GM18870 (cell line): ENCODE data around the gene TMEM120B.

Experiments
- ATAC-seq: cut with Tn5 transposase; IDR thresholded peaks from one replicate; pipeline ENCODE4 v1.9.1; 2021; ENCODE audit warnings: moderate library complexity; ENCODE audit not compliant: unreplicated experiment

Gene TMEM120B

DNA sequence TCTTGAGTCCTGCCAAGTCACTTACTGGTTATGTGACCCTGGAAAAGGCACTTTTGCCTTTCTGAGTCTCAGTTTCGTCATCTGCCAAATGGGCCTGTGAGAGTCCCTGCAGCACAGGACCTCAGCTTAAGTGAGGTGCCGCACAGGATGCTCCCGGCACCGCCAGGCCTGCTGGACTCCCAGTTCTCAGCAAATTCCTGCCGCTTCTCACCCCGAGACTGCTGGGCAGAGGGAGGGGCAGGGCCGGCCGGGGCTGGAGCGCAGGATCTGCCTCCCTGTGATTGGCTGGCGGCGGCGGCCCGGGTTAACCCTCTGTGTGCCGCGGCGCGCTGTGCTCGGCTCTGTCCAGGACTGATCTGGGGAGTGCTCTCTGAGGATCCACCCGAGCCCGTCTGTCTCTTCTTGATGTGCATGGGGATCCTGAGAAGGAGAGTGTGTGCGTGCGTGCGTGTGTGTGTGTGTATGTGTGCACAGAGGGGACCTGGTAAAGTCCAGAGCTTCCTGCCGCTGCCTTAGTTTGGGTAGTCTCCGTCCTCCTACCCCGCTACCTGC lies 99.8 kb downstream of the TMEM120B start:
- no peak for ATAC-seq

DNA sequence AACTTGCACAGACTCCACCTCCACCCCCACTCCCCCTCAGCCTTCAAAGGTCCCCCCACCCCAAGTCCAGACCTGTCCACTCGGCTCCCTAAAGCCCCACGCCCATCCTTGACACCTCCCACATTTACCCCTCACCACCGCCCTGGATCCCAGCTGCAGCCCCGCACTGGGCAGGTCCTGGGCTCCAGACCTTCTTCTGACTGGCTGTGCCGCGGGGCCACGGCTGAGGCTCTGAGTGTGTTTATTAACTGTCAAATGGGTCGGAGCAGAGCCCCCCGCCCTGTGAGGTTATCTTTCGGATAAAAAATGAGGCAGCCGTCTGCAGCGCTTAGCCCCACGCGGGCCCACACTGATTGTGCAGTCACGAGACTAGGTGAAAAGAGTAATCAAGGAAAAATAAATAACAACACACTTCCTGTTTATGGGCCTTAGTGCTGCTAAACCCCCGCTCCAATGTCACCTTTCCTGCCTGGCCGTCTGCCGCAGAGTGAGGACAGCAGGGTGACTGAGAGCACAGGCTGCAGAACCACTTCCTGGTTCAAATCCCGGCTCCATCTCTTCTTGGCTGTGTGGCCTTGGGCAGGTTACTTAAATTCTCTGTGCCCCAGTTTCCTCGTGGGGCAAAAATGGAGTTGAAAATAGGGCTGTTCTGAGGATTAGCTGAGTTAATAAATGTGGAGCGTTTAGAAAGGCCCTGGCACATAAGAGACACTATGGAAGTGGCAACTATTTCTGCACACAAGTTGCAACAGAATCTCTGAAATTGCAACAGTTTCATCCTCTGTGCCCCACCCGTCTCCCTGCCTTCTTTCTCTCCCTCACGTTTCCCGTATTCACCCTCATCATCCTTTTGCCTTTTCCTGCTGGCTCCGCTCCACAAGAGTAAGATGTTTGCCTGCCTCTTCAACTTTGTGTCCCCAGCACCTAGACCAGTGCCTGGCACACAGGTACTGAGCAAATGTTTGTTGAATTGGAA lies 100.7 kb downstream of the TMEM120B start:
- no peak for ATAC-seq

DNA sequence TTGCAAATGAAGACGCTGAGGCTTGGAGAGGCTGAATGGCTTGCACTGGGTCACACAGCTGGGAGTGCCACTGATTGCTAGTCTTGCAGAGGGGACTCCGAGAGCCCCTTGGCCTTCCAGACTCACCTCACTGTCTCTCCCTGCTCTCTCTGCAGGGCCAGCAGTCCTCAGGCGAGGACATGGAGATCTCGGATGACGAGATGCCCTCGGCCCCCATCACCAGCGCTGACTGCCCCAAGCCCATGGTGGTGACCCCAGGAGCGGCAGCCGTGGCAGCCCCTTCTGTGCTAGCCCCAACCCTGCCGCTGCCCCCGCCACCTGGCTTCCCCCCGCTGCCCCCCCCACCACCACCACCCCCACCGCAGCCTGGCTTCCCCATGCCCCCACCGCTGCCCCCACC lies 101.4 kb downstream of the TMEM120B start:
- no peak for ATAC-seq

DNA sequence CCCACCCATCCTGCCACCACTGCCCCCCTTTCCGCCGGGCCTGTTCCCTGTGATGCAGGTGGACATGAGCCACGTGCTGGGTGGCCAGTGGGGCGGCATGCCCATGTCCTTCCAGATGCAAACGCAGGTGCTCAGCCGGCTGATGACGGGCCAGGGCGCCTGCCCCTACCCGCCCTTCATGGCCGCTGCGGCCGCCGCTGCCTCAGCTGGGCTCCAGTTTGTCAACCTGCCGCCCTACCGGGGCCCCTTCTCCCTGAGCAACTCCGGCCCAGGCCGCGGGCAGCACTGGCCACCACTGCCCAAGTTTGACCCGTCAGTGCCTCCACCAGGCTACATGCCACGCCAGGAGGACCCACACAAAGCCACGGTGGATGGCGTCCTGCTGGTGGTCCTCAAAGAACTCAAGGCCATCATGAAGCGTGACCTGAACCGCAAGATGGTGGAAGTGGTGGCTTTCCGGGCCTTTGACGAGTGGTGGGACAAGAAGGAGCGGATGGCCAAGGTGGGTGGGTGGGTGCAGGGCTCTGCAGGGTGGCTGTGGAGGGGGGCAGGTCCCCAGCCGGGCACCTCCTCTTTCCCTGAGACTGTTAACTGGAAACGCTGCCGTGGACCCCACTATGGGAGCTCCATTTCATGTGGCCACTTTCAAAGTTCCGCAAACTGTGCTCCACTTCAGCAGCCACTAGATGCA lies 102.0 kb downstream of the TMEM120B start:
- no peak for ATAC-seq

DNA sequence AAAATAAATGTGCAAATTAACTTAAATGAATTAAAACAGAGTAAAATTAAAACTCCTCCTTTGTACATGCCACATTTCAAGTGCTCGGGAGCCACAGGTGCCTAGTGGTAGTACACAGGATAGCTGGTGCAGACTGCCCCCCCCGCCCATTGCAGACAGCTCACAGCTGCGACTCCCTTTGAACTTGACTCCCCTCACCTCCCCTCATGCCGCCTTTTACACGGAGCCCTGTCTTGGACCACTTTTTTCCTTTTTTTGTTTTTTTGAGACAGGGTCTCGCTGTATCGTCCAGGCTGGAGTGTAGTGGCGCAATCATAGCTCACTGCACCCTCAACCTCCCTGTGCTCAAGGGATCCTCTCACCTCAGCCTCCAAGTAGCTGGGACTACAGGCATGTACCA lies 102.7 kb downstream of the TMEM120B start:
- no peak for ATAC-seq

DNA sequence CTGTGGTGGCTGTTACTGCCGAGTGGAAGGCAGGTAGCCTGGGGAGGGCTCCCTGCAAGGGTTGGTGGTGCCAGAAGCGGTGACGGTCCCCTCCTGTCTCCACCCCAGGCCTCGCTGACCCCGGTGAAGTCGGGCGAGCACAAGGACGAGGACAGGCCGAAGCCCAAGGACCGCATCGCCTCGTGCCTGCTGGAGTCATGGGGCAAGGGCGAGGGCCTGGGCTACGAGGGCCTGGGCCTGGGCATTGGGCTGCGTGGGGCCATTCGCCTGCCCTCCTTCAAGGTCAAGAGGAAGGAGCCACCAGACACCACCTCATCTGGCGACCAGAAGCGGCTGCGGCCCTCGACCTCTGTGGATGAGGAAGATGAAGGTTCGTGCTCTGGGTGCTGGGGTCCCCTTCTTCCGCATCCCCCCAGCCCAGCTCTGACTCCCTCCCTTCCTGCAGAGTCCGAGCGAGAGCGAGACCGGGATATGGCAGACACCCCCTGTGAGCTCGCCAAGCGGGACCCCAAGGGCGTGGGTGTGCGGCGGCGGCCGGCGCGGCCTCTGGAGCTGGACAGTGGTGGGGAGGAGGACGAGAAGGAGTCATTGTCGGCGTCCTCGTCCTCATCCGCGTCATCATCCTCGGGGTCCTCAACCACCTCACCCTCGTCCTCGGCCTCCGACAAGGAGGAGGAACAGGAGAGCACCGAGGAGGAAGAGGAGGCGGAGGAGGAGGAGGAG lies 104.5 kb downstream of the TMEM120B start:
- no peak for ATAC-seq

DNA sequence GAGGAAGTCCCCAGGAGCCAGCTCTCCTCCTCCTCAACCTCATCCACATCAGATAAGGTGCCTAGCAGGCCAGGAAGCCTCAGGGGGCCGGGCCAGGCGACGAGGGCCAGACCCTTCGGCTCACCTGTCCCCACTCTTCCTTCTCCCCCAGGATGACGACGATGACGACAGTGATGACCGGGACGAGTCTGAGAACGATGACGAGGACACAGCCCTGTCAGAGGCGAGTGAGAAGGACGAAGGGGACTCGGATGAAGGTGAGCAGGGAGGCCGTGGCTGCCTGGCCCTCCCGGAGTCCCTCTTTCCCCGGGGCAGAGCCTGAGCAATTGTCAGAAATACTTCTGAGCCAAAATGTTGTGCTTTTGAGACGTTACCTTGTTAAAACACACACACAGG lies 105.1 kb downstream of the TMEM120B start:
- no peak for ATAC-seq

DNA sequence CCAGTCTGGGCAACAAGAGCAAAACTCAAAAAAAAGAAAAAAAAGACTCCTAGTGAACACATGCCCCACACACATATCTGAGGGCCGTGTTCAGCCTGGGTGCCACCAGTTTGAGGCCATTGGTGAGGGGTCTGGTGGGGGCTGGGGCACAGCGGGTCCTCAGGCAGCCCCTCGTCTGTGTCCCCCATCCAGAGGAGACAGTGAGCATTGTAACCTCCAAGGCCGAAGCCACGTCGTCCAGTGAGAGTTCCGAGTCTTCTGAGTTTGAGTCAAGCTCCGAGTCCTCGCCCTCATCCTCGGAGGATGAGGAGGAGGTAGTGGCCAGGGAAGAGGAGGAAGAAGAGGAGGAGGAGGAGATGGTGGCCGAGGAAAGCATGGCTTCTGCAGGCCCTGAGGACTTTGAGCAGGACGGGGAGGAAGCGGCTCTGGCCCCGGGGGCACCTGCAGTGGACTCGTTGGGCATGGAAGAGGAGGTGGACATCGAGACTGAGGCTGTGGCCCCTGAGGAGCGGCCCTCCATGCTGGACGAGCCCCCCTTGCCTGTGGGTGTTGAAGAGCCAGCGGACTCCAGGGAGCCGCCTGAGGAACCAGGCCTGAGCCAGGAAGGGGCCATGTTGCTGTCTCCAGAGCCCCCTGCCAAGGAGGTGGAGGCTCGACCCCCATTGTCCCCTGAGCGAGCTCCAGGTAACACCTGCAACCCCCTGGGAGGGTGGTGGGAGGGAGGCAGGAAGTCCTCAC lies 106.8 kb downstream of the TMEM120B start:
- no peak for ATAC-seq

DNA sequence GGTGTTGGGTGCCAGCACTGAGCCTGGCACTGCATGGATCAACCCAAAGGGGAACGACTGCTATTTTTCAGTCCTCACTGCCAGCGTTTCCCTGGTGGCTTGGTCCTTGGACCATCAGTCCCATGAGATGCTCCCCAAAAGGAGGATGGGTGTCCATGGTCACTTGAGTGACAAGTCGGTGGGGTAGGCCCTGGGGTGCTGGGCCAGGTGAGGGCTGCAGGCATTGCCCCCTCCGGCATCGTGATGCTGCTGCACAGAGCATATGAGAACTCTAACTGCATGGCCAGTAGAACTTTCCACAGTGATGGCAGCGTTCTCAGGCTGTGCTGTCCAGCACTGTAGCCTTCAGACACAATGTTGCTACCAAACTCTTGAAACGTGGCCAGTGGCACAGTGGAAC lies 107.5 kb downstream of the TMEM120B start:
- ATAC-seq = no peak

DNA sequence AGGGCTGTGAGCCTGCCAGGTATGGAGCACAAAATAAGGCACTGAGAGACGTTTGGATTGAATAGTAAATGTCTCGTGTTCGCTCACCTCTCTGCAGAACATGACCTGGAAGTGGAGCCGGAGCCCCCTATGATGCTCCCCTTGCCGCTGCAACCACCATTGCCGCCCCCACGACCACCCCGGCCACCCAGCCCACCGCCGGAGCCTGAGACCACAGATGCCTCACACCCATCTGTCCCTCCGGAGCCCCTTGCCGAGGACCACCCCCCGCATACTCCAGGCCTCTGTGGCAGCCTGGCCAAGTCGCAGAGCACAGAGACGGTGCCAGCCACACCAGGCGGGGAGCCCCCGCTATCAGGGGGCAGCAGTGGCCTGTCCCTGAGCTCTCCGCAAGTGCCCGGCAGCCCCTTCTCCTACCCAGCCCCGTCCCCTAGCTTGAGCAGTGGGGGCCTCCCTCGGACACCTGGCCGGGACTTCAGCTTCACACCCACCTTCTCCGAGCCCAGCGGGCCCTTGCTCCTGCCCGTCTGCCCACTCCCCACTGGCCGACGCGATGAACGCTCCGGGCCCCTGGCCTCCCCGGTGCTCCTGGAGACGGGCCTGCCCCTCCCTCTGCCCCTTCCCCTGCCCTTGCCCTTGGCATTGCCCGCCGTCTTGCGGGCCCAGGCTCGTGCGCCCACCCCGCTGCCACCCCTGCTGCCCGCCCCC lies 110.0 kb downstream of the TMEM120B start:
- ATAC-seq = no peak

DNA sequence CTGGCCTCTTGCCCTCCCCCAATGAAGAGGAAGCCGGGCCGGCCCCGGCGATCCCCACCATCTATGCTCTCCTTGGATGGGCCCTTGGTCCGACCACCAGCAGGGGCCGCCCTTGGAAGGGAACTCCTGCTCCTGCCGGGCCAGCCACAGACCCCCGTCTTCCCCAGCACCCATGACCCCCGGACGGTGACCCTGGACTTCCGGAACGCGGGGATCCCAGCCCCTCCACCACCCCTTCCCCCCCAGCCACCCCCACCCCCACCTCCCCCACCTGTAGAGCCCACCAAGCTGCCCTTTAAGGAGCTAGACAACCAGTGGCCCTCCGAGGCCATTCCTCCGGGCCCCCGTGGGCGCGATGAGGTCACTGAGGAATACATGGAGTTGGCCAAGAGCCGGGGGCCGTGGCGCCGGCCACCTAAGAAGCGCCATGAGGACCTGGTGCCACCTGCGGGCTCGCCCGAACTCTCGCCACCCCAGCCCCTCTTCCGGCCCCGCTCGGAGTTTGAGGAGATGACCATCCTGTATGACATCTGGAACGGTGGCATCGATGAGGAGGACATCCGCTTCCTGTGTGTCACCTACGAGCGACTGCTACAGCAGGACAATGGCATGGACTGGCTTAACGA lies 110.7 kb downstream of the TMEM120B start:
- ATAC-seq = no peak

DNA sequence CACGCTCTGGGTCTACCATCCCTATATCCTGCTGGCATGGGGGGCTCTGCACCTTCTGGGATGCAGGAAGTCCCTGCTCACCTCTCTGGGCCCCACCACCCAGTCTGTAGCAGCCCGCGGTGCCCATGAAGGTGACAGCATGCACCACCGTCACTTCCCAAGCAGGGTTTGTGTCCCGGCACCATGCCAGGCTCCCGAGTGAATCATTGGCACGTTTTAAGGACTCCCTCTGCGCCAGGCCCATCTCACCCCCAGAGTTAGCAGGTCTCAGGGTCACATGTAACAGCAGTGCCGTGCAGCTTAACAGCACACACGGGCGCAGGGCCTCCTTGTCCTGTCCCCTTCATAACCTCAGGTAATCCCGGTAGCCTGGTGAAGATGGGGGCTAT lies 111.2 kb downstream of the TMEM120B start:
- no peak for ATAC-seq

DNA sequence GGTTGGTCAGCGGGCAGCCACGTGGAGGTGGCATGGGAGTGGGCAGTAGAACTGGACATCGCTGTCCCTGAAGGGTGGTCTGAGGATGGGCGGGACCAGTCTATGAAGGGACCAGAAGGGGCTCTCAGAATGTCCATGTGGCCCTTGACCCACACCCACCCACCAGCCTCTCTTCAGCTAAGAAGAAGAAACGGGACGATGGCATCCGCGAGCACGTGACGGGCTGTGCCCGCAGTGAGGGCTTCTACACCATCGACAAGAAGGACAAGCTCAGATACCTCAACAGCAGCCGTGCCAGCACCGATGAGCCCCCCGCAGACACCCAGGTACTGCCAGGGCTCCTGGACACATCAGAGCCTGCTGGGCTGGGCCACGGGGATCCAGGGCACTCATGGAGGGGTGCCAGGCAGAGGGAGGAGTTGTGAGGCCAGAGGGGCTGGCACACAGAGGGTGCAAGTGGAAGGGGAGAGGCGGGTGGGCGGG lies 112.5 kb downstream of the TMEM120B start:
- ATAC-seq = no peak

DNA sequence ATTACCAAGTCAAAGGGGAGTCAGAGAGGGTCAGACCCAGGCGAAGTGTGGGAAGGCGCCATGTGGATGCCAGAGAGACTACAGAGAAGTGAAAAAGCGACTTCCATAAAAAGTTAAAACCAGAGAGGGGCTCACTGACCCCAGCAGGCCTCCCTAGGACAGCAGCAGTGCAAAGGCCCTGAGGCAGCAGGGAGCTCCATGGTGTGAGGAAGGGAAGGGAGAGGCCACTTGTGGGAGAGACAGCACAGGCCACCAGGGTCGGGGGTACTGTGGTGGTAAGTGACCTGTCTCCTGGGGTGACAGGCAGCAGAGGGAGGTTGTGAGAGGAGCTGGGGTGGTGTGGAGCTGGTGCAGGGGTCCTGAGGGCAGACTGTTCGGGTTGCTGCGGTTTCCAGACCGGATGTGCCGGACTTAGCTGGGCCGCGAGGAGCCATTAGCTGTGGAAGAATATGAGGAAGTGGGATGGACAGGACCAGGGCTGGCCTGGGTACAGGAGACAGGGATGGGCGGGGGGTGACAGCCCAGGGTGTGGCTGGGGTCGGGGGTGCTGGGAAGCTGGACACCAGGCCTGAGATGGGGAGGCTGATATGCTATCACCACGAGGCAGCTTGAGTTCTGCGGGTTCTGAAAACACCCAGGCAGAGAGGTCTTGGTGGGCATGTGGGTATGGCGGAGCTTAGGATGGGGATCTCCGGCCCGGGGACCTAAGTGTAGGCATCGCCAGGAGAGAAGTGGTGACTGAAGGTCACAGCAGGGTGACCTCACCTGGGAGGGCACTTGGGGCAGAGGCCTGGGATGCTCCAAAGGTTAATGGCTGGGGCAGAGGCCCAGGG lies 114.0 kb downstream of the TMEM120B start:
- no peak for ATAC-seq

DNA sequence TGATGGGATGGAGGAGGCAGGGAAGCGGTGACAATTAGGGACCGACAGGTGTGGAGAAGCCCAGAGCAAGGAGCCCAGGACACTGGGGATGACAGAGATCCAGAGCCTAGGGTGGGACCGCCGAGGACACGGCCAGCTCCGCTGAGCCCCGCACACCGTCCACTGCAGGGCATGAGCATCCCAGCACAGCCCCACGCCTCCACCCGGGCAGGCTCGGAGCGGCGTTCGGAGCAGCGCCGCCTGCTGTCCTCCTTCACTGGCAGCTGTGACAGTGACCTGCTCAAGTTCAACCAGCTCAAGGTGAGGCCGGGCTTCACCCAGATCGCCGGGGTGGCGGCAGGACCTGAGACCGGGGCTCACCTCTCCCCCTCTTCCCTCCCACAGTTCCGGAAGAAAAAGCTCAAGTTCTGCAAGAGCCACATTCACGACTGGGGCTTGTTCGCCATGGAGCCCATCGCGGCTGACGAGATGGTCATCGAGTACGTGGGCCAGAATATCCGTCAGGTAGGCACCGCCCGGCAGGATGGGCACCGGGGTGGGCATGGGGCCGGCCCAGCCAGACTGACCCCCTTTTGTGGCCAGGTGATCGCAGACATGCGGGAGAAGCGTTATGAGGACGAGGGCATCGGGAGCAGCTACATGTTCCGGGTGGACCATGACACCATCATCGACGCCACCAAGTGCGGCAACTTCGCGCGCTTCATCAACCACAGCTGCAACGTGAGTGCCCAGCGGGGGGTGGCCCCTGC lies 115.0 kb downstream of the TMEM120B start:
- no peak for ATAC-seq

DNA sequence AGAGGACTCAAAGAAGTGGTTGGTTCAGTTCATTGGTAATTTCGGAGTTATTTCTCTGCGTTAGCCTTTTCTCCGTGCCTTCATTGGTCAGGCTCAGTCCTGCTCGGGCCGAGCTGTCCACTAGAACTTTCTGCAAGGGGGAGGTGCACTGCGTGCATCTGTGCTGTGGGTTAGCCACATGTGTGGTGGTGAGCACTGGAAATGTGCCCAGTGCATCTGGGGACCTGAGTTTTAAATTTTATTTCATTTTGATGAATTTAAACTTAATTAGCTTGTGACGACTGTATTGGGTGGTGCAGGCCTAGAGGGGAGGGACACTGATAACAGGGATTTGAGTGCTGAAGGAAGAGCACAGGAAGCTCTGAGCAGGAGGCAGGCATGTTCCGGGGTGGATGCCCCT lies 115.8 kb downstream of the TMEM120B start:
- ATAC-seq = no peak

DNA sequence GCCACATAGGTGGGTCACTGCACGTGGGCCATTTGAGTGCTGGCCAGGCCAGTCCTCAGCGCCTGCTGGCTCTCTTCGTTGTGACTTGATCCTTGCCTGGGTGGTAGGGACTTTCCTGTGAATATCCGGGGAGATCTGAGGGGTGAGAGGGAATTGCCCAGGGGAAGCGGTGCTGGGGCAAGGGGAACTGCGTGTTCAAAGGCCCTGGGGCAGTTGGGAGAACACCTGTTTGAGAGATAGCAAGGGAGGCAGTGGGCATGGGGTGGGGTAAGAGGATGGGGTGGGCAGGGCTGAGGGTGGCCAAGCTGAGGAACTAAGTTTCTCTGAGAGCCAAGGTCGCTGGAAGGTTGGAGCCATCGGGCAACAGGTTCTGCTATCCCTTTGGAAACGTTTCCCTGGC lies 116.3 kb downstream of the TMEM120B start:
- no peak for ATAC-seq
